ENCODE data around the gene REEP5.

The REEP5 gene

GRCh38 chr5:112951124-112951702 lies 29.2 kb upstream of the REEP5 start:
- no peak for TF ChIP-seq CTCF (IDR thresholded peaks at IDR 0.05; ENCODE audit: borderline replicate concordance, control extremely low read depth, extremely low read depth, insufficient read depth, missing control alignments)
- DNase-seq (ENCODE audit: low spot score) = no peak
- in situ Hi-C loops (cut with MboI; ENCODE audit: low sequenced_read_pairs, unreplicated experiment) = no loop called here

GRCh38 chr5:112948458-112948857 lies 26.4 kb upstream of the REEP5 start:
- in situ Hi-C loops (cut with MboI; ENCODE audit: low sequenced_read_pairs, unreplicated experiment) = no loop called here
- no peak for TF ChIP-seq CTCF (IDR thresholded peaks at IDR 0.05; ENCODE audit: borderline replicate concordance, control extremely low read depth, extremely low read depth, insufficient read depth, missing control alignments)
- no peak for DNase-seq (ENCODE audit: low spot score)

GRCh38 chr5:112940670-112941069 lies 18.6 kb upstream of the REEP5 start:
- TF ChIP-seq CTCF (IDR thresholded peaks at IDR 0.05; ENCODE audit: borderline replicate concordance, control extremely low read depth, extremely low read depth, insufficient read depth, missing control alignments) = no peak
- in situ Hi-C loops (cut with MboI; ENCODE audit: low sequenced_read_pairs, unreplicated experiment) = no loop called here
- no peak for DNase-seq (ENCODE audit: low spot score)

GRCh38 chr5:112938286-112938685 lies 16.3 kb upstream of the REEP5 start:
- no peak for TF ChIP-seq CTCF (IDR thresholded peaks at IDR 0.05; ENCODE audit: borderline replicate concordance, control extremely low read depth, extremely low read depth, insufficient read depth, missing control alignments)
- in situ Hi-C loops (cut with MboI; ENCODE audit: low sequenced_read_pairs, unreplicated experiment) = no loop called here
- no peak for DNase-seq (ENCODE audit: low spot score)

- in situ Hi-C loops (cut with MboI; ENCODE audit: low sequenced_read_pairs, unreplicated experiment) = no loop called here
- DNase-seq (ENCODE audit: low spot score) = no peak
These were observed 13.6 kb upstream of the REEP5 start for GRCh38 chr5:112935675-112936074.

GRCh38 chr5:112934366-112934663 lies 12.3 kb upstream of the REEP5 start:
- in situ Hi-C loops (cut with MboI; ENCODE audit: low sequenced_read_pairs, unreplicated experiment) = no loop called here
- no peak for TF ChIP-seq CTCF (IDR thresholded peaks at IDR 0.05; ENCODE audit: borderline replicate concordance, control extremely low read depth, extremely low read depth, insufficient read depth, missing control alignments)
- no peak for DNase-seq (ENCODE audit: low spot score)

More at GRCh38 chr5:112935675-112936074, 13.6 kb upstream of the REEP5 start:
- TF ChIP-seq CTCF (IDR thresholded peaks at IDR 0.05; ENCODE audit: borderline replicate concordance, control extremely low read depth, extremely low read depth, insufficient read depth, missing control alignments) = no peak

Measured in GM13976 (cell line).